ENCODE measurements around the gene LIPC.

The LIPC gene

GRCh38 chr15:58559904-58560588, 128.3 kb downstream of the LIPC start:
- DNase-seq = no peak

GRCh38 chr15:58561321-58561720, 129.5 kb downstream of the LIPC start:
- DNase-seq = no peak

- no peak for DNase-seq
Observed at GRCh38 chr15:58562135-58562534, 130.3 kb downstream of the LIPC start.

- no peak for DNase-seq
Observed at GRCh38 chr15:58564981-58565380, 133.2 kb downstream of the LIPC start.

GRCh38 chr15:58565619-58566018, 133.8 kb downstream of the LIPC start:
- DNase-seq = no peak

- DNase-seq = no peak
Observed at GRCh38 chr15:58566029-58566428, 134.2 kb downstream of the LIPC start.

GRCh38 chr15:58568157-58568571, 136.4 kb downstream of the LIPC start:
- DNase-seq = no peak

GRCh38 chr15:58569455-58569854, 137.7 kb downstream of the LIPC start:
- no peak for DNase-seq

GRCh38 chr15:58571491-58571890, 139.7 kb downstream of the LIPC start:
- DNase-seq = no peak

- DNase-seq = no peak
Observed at GRCh38 chr15:58572521-58572920, 140.7 kb downstream of the LIPC start.

- DNase-seq = no peak
Observed at GRCh38 chr15:58573270-58573669, 141.5 kb downstream of the LIPC start.

- no peak for DNase-seq
Observed at GRCh38 chr15:58574631-58575030, 142.8 kb downstream of the LIPC start.

- DNase-seq = no peak
Observed at GRCh38 chr15:58575045-58575786, 143.4 kb downstream of the LIPC start.

GRCh38 chr15:58576657-58577056, 144.9 kb downstream of the LIPC start:
- DNase-seq = no peak

- DNase-seq = no peak
Observed at GRCh38 chr15:58582160-58582559, 150.4 kb downstream of the LIPC start.

GRCh38 chr15:58583171-58583908, 151.5 kb downstream of the LIPC start:
- DNase-seq = no peak

GRCh38 chr15:58584789-58585461, 153.1 kb downstream of the LIPC start:
- no peak for DNase-seq

GRCh38 chr15:58585693-58586443, 154.1 kb downstream of the LIPC start:
- no peak for DNase-seq

- DNase-seq = no peak
Observed at GRCh38 chr15:58587486-58587885, 155.7 kb downstream of the LIPC start.

- DNase-seq = no peak
Observed at GRCh38 chr15:58588096-58588495, 156.3 kb downstream of the LIPC start.

- DNase-seq = no peak
Observed at GRCh38 chr15:58589047-58589446, 157.3 kb downstream of the LIPC start.

GRCh38 chr15:58590236-58590635, 158.4 kb downstream of the LIPC start:
- no peak for DNase-seq

GRCh38 chr15:58590926-58591325, 159.1 kb downstream of the LIPC start:
- no peak for DNase-seq

Measured in activated effector memory CD4-positive, alpha-beta T cell treated with anti-CD3 and anti-CD28 coated beads, Interleukin-2, amount 50 U/mL, for 16 hours (primary cell).